Head of caudate nucleus (tissue), 42 donors: ENCODE results near the gene FAM187B.

Experiments used
- DNase-seq, 42 donors: peaks; one replicate each; pipeline versions ENCODE4 v3.0.0 to v3.0.0-alpha.2; 2020 to 2021; ENCODE audit warnings: mixed read lengths in 7 of 42
- intact Hi-C: fragments of 100-400 bp; cut with DNase I; formaldehyde crosslinking; loops from one replicate; pipeline ENCODE4 v1.15.0; 2022

Gene FAM187B

DNA sequence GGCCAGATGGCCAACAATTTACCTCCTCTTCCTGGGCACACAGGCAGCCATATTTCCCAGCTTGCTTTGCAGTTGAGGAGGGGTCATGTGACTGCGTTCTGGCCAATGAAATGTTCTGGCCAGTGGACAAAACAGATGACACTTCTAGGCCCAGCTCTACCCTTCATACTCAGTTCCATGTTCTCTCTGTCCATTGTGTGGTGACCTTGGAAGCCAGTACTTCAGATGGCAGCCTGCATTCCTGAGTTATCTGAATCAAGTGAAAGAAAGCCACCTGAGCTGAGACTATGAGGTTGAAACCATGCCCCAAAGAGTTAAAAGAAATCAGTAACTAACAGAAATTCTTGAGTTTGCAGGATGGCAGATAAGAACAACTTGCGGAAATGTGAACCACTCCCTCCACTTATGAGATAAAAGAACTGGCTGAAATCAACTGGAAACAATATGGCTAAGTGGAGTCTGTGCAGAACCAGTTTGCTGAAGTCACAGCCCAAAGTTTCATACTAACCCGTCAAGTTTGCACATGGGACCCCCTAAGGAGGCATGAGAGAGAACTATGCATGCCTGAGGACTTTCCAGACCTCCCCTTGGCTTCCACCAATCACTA lies 8.1 kb downstream of the FAM187B start:
- intact Hi-C loops = no loop called here
- DNase-seq = no peak

GRCh38 chr19:35219008-35219407 lies 9.5 kb downstream of the FAM187B start:
- intact Hi-C loops = no loop called here
- no peak for DNase-seq

- intact Hi-C loops = no loop called here
- no peak for DNase-seq
Observed at GRCh38 chr19:35217649-35217990, 10.9 kb downstream of the FAM187B start.

GRCh38 chr19:35216833-35217648 lies 11.5 kb downstream of the FAM187B start:
- DNase-seq = peak in 9 of 42 donors; percentile 22 to 62 (median 32)

DNA sequence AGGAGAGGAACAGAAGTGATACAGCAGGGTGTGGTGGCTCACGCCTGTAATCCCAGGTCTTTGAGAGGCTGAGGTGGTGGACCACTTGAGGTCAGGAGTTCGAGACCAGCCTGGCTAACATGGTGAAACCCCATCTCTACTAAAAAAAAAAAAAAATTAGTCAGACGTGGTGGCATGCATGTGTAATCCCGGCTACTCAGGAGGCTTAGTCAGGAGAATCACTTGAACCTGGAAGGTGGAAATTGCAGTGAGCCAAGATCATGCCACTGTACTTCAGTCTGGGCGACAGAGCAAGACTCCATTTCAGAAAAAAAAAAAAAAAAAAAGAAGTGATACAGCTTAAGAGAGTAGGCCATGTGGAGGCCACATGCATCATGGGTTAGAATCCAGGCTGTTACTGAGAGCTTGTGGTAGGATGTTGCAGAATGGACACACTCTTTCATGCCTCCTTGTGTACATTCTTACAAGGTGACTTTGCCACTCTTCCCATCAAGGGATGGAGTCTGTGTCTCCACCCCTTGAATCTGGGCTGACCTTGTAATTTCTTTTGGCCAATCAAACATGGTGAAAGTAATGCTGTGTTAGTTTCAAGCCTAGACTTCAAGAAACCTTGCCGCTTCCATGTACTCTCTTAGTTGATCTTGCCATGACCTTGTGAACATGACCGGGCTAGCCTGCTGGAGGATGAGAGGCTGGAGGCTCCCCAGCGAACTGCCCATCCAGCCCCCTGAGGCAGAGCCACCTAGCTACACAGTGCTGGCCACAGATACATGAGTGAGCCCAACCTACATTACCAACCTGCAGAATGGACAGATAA lies 12.3 kb downstream of the FAM187B start:
- DNase-seq = no peak
- intact Hi-C loops = no loop called here

More at GRCh38 chr19:35216833-35217648, 11.5 kb downstream of the FAM187B start:
- intact Hi-C loops = no loop called here

DNA sequence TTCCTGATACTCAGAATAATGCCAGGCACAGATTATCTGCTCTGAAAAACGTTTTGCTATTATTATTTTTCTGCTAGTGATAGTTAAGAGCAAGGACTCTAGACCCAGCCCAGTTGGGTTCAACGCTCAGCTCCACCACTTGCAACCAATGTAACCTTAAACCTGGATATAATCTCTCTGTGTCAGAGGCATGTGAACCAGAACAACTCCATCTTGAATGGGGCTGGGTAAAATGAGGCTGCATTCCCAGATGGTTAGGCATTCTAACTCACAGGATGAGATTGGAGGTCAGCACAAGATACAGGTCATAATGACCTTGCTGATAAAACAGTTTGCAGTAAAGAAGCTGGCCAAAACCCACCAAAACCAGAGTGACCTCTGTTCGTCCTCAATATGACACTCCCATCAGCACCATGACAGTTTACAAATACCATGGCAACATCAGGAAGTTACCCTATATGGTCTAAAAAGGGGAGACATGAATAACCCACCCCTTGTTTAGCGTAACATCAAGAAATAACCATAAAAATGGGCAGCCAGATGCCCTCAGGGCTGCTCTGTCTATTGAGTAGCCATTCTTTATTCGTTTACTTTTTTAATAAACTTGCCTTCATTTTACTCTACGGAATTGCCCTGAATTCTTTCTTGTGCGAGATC lies 13.6 kb downstream of the FAM187B start:
- intact Hi-C loops = no loop called here

DNA sequence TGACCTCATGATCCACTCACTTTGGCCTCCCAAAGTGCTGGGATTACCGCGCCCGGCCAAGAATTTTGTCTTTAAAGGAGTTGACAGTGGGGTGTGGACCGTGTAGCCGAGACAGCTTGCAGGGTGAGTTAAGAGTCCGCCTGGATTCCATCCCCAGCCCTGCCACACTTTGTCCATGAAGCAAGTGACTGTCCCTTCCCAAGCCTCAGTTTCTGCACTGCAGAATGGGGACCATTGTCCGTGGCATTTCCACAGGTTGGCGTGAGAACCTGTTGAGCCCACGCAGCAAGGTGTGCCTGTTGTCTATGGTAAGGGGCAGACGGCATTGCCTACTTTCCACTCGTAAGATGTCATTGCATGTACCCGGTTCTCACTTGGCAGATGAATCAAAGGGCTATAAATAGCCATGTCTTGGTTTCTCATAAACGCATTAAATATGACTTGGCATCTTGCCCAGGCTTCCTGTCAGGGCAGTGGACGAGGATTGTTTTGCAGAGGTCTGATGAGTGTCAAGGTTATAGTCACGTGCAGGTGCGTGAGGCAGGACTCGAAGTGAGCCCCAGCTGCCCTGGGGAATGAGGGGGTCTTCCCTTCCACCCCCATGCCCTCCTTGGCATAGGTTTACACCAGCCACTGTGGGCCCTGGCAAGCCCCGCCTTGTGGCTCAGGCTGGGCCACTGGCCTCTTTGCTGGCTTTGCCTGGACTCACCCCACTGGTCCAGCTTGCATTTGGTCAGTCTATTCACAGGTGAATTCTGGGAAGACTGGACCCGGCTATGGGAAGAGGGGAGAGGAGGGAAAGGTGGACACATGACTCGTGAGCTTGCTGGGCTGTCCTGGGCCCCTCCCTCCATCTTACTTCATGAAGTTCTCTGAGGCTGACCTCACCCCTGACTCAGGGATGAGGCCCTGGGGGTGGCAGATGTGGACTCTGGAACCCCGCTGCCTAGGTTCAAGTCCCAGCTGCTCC lies 14.6 kb downstream of the FAM187B start:
- peak in 7 of 42 donors; percentile 12 to 62 (median 25) for DNase-seq
- intact Hi-C loops = no loop called here

More for the DNA sequence above, 13.6 kb downstream of the FAM187B start:
- DNase-seq = no peak

- intact Hi-C loops = no loop called here
- DNase-seq = no peak
Observed at GRCh38 chr19:35212241-35212640, 16.3 kb downstream of the FAM187B start.

DNA sequence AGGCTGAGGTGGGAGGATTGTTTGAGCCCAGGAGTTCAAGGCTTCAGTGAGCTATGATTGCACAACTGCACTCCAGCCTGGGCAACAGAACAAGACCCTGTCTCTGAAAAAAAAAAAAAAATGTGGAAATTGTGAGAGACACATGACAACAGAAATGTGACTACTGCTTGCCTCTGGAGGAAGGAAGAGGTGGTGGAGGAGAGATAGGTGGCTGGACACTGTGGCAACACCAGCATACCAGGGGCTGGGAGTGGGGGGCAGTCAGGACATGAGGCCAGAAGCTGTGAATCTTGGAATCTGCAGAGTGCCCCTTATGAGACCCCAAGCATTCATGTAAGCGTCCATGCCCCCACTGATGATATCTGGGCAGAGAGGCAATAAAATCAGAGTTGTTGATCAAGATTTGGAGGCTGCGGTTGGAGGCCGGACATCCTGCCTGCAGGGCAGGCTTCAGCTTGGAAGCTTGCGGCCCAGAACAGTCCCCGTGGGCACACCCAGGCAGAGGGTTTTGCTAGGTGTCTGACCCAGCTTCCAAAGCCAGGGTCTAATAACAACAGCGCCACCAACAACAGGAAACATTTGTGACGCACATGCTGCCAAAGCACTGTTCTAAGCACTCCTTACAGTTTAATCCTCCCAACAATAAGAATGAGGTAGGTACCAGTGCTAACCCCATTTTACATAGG lies 16.9 kb downstream of the FAM187B start:
- peak in 2 of 42 donors; percentile 19 to 22 for DNase-seq
- intact Hi-C loops = no loop called here

DNA sequence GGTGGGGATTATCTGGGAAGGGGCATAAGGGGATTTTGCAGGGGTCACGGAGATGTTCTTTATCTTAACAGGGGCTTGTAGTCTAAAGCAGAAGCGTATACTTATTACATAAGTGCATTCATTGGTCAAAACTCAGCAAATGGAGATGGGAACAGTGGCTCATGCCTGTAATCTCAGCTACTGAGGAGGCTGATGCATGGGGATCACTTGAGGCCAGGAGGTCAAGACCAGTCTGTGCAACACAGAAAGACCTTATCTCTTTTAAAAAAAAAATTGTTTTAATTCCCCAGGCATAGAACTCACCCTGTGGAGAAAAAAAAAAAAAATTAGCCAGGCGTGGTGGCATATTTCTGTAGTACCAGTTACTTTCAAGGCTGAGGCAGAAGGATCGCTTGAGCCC lies 18.9 kb downstream of the FAM187B start:
- DNase-seq = peak in 1 of 42 donors; percentile 5
- intact Hi-C loops = no loop called here

DNA sequence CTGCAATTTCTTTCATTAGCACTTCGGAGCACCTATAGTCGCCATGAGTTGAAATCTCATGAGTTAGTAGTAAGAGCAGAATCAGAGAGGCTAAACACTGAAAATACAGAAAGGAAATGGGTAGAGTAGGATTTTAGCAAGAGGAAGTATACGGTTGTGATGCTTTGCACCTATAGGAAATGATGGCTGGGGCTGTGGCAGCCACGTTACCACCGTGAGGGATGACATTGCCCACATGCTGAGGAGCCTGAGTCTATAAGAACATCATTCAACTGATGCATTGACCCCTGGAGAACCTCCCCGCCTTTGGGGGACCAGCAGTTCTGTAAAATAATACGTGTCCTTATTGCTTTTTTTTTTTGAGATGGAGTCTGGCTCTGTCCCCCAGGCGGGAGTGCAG lies 20.4 kb downstream of the FAM187B start:
- peak in 2 of 42 donors; percentile 5 to 12 for DNase-seq

GRCh38 chr19:35207391-35207871 lies 21.1 kb downstream of the FAM187B start:
- intact Hi-C loops = no loop called here
- peak in 2 of 42 donors; percentile 4 to 16 for DNase-seq

More for the DNA sequence above, 20.4 kb downstream of the FAM187B start:
- intact Hi-C loops = no loop called here

GRCh38 chr19:35206855-35207254 lies 21.7 kb downstream of the FAM187B start:
- DNase-seq = peak in 1 of 42 donors; percentile 8
- intact Hi-C loops = no loop called here

DNA sequence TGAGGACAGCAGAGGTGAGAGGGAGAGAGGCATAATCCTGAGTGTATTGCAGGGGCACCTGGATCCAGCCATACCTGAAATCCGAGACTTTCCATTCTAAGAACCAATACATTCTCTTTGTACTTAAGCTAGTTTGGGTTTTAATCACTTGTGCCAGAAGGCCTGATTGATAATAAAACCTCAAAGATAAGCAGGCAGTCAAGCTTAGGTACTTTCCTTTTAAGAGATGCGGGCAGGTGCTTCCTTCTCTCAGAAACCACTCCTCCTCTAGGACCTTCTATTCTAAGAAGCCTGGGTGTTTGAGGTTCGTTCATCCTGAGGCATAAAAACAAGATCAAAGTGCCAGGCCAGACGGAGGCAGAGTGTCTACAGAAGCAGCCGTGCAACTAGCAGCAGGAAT lies 22.2 kb downstream of the FAM187B start:
- peak in 2 of 42 donors; percentile 4 to 13 for DNase-seq
- intact Hi-C loops = no loop called here

GRCh38 chr19:35205733-35206323 lies 22.7 kb downstream of the FAM187B start:
- DNase-seq = peak in 2 of 42 donors; percentile 7 to 31
- intact Hi-C loops = no loop called here

GRCh38 chr19:35204799-35205732 lies 23.5 kb downstream of the FAM187B start:
- intact Hi-C loops = no loop called here
- peak in 6 of 42 donors; percentile 5 to 48 (median 28) for DNase-seq
